ENCODE measurements around the gene C1orf159. TPM values are rescaled to one million over a fixed set of nuclear protein-coding genes. Genes with fewer than 3 reads are reported as not detected.

C1orf159 gene
- total and polyA plus RNA-seq, 2 experiments from 2014 or later = 11.4 to 13.1 TPM

DNA sequence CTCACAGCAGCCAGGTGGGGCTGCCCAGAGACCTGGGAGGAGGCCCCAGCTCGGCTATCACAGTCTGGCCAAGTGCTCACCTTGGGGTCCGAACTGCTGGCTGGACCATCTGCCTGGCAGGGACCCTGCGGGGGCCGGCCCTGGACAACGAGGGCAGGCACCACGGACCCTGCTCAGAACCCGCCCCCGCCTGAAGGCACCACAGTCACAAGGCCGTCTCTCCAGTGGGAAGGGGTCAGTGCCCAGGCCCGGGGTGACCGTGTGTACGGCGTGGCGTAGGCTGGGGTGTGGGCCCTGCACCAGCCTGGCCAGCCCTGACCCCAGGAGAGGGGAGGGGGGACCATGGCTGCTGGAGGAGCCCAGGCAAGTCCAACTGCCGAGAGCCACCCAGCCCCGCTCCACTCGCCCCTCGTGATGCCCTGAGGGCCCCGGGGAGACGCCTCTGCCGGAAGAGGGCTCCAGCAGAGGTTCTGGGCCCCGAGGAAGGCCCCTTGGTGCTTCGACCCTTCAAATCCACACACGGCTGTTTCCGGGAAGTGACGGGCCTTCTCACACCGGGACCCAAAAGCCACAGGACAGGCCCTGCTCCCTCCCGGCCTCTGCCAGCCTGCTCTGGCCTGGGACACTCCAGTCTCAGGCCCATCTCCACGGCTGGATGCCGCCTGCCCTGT, 30.6 kb downstream of the C1orf159 start:
- no peaks in the 10 kb centered on the region for H3K27me3 ChIP-seq (replicated peaks; ENCODE audit: insufficient read depth)
- DNase-seq = no peak
- H3K4me3 ChIP-seq = no peak overlapping the region
- H3K79me2 ChIP-seq (ENCODE audit: insufficient read depth) = no peaks in the 10 kb centered on the region
- H3K36me3 ChIP-seq (ENCODE audit: low read depth) = no peaks in the 10 kb centered on the region
- WGBS, 2 experiments (ENCODE audit: low coverage in 1 of 2, low lambda C conversion rate in 2 of 2, missing lambda C conversion rate in 2 of 2) = 91 to 92% methylated on average over 23 to 29 of the region's 30 CpGs
- no peak overlapping the region for H3K27ac ChIP-seq
- in situ Hi-C loops (cut with MboI) = no loop called here
- H3K4me2 ChIP-seq (ENCODE audit: unreplicated experiment) = no peak overlapping the region
- H3K9ac ChIP-seq = no peak overlapping the region
- no peak for TF ChIP-seq EZH2phosphoT487 (IDR thresholded peaks at IDR 0.05; ENCODE audit: insufficient read depth, low read depth)
- no peak for TF ChIP-seq EZH2 (IDR thresholded peaks at IDR 0.05; ENCODE audit: insufficient read depth, poor library complexity, severe bottlenecking)
- H4K20me1 ChIP-seq (ENCODE audit: insufficient read depth) = no peaks in the 10 kb centered on the region
- no peaks in the 10 kb centered on the region for H3K4me1 ChIP-seq (ENCODE audit: insufficient read depth)
- no peaks in the 10 kb centered on the region for H3F3A ChIP-seq (ENCODE audit: insufficient read depth)
- no peaks in the 10 kb centered on the region for H3K9me2 ChIP-seq (ENCODE audit: insufficient read depth)
- H3K9me3 ChIP-seq (ENCODE audit: low read depth) = no peaks in the 10 kb centered on the region
- no peak overlapping the region for H2AFZ ChIP-seq

DNA sequence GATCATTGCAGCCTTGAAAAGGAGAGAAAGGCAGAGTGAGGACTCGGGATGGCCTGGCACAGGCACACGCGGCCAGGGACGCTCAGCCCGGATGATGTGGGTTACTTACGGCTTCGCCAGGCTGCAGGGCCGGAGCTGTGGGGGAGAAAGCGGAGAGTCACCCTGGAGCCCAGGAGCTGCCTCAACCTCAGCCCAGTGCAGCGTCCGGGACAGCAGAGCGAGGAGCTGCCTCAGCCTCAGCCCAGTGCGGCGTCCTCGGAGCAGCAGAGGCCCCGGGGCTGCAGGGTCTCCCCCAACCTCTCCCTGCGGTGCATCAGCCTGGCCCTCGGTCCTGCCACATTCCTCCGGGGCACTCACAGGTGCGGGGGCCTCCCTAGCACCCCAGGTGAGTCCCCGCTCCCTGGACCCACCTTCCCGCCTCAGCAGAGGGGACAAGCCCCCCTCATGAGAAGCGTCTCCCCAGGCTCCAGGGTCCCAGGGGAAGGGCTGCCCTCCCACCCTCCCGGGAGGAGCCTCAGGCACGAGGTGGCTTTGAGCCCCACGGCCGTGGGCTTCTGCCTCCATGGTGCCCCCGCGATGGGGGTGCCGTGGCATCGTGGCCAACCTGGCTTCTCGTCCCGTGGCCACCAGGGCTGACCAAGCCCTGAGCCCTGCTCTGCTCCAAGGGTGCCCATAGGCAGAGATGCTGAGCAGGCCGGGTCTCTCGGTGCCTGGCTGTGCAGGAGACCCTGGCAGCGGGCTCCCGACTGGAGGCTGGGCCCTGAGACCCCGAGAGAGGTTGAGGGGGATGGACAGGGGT, 31.3 kb downstream of the C1orf159 start:
- Histone ChIP-seq H3K36me3 (ENCODE audit: low read depth) (no peaks in the 10 kb centered on the region), H3K79me2 (ENCODE audit: insufficient read depth) (no peaks in the 10 kb centered on the region), H3K9me2 (ENCODE audit: insufficient read depth) (no peaks in the 10 kb centered on the region), H3K4me3 (no peak overlapping the region), H3F3A (ENCODE audit: insufficient read depth) (no peaks in the 10 kb centered on the region), H3K27ac (no peak overlapping the region), H3K27me3 (replicated peaks; ENCODE audit: insufficient read depth) (no peaks in the 10 kb centered on the region), H3K9ac (no peak overlapping the region), H4K20me1 (ENCODE audit: insufficient read depth) (no peaks in the 10 kb centered on the region), H3K4me1 (ENCODE audit: insufficient read depth) (no peaks in the 10 kb centered on the region), H3K4me2 (ENCODE audit: unreplicated experiment) (no peak overlapping the region), H3K9me3 (ENCODE audit: low read depth) (no peaks in the 10 kb centered on the region), H2AFZ (no peak overlapping the region)
- in situ Hi-C loops (cut with MboI) = no loop called here
- 90 to 92% methylated on average over 28 to 38 of the region's 38 CpGs for WGBS, 2 experiments (ENCODE audit: low coverage in 1 of 2, low lambda C conversion rate in 2 of 2, missing lambda C conversion rate in 2 of 2)
- DNase-seq = no peak
- no peak for TF ChIP-seq EZH2phosphoT487 (IDR thresholded peaks at IDR 0.05; ENCODE audit: insufficient read depth, low read depth)
- no peak for TF ChIP-seq EZH2 (IDR thresholded peaks at IDR 0.05; ENCODE audit: insufficient read depth, poor library complexity, severe bottlenecking)

DNA sequence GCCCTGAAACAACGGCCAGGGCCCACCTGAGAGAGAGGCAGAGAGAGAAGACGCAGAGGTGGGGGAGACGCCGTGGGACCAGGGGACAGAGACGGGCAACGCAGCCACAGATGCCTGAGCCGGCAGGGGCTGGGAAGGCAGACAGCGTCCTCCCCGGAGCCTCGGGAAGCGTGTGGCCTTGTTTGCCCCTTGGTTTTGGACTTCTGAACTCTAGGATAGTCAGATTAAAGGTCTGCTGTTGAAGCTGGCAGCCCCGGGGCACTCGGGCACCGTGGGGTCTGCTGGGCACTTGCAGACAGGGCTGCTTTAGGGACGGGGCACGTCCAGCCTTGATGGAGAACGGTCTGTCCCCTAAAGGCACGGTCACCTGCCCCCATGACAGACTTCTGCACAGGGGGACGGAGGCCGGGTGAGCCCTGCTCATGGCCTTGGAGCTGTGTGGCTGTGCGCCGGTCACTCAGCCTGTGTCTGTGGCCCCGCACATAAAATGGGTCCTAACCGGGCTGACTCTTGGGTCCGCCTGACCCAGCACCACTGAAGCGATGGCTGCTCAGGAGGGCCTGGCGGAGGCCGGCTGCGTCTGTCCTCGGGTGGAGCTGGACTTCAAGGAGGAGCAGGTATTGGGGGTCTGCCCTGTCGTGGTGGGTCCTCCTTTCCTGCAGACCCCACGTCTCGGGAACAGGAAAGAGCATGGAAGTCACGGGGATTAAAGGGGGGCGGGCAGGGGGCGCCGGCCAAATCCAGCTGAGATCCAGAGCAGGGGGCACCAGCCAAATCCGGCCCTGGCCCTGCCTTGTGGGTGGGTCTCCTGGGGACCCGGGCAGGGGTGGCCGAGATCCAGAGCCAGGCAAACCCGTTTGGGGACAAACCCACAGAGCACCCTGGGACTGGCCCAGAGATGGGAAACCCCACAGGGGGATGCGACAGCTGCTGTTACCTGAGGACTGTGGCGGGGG, 32.2 kb downstream of the C1orf159 start:
- DNase-seq = no peak
- no peaks in the 10 kb centered on the region for H3K4me1 ChIP-seq (ENCODE audit: insufficient read depth)
- H3K4me3 ChIP-seq = no peak overlapping the region
- WGBS, 2 experiments (ENCODE audit: low coverage in 1 of 2, low lambda C conversion rate in 2 of 2, missing lambda C conversion rate in 2 of 2) = 89 to 91% methylated on average over 36 to 43 of the region's 43 CpGs
- no peak for TF ChIP-seq EZH2 (IDR thresholded peaks at IDR 0.05; ENCODE audit: insufficient read depth, poor library complexity, severe bottlenecking)
- TF ChIP-seq EZH2phosphoT487 (IDR thresholded peaks at IDR 0.05; ENCODE audit: insufficient read depth, low read depth) = no peak
- H3F3A ChIP-seq (ENCODE audit: insufficient read depth) = no peaks in the 10 kb centered on the region
- no peaks in the 10 kb centered on the region for H3K9me3 ChIP-seq (ENCODE audit: low read depth)
- H3K4me2 ChIP-seq (ENCODE audit: unreplicated experiment) = no peak overlapping the region
- no peaks in the 10 kb centered on the region for H3K79me2 ChIP-seq (ENCODE audit: insufficient read depth)
- in situ Hi-C loops (cut with MboI) = no loop called here
- H4K20me1 ChIP-seq (ENCODE audit: insufficient read depth) = no peaks in the 10 kb centered on the region
- H3K9ac ChIP-seq = no peak overlapping the region
- H2AFZ ChIP-seq = no peak overlapping the region
- H3K27ac ChIP-seq = no peak overlapping the region
- no peaks in the 10 kb centered on the region for H3K36me3 ChIP-seq (ENCODE audit: low read depth)
- no peaks in the 10 kb centered on the region for H3K9me2 ChIP-seq (ENCODE audit: insufficient read depth)
- H3K27me3 ChIP-seq (replicated peaks; ENCODE audit: insufficient read depth) = no peaks in the 10 kb centered on the region

DNA sequence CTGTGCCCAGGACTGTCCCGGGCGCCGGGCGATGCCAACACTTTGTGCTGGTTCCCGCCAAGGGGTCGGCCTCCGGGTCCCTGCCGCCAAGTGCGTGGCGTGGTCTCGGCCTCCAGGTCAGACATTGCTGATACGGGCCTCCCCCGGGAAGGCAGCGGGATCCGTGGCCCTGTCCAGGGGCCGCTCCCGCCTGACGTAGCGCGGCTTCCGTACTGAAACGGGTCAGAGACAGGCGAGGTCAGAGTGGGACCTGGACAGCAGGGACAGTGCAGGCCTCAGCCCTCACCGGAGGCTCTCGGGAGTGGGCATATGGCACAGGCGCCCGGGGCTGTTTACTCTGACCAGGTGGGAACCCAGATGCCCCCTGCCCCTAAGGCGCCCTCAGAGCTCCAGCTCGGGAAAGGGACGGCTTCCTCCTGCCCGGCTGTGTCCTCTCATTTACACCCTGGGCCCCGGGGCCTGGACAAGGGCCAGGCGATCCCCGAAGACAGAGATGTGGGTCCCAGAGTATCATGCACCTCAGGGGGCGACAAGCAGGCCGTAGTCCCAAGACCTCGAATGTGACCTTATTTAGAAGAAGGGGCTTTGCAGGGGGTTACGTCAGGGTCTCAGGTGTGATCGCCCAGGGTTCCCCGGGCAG, 33.0 kb downstream of the C1orf159 start:
- WGBS, 2 experiments (ENCODE audit: low coverage in 1 of 2, low lambda C conversion rate in 2 of 2, missing lambda C conversion rate in 2 of 2) = 93 to 96% methylated on average over 36 to 37 of the region's 40 CpGs
- Histone ChIP-seq H3K9me2 (ENCODE audit: insufficient read depth) (no peaks in the 10 kb centered on the region), H4K20me1 (ENCODE audit: insufficient read depth) (no peaks in the 10 kb centered on the region), H3F3A (ENCODE audit: insufficient read depth) (no peaks in the 10 kb centered on the region), H2AFZ (no peak overlapping the region), H3K27ac (no peak overlapping the region), H3K36me3 (ENCODE audit: low read depth) (no peaks in the 10 kb centered on the region), H3K4me3 (no peak overlapping the region), H3K4me1 (ENCODE audit: insufficient read depth) (no peaks in the 10 kb centered on the region), H3K27me3 (replicated peaks; ENCODE audit: insufficient read depth) (no peaks in the 10 kb centered on the region), H3K4me2 (ENCODE audit: unreplicated experiment) (no peak overlapping the region), H3K9me3 (ENCODE audit: low read depth) (no peaks in the 10 kb centered on the region), H3K79me2 (ENCODE audit: insufficient read depth) (no peaks in the 10 kb centered on the region), H3K9ac (no peak overlapping the region)
- in situ Hi-C loops (cut with MboI) = no loop called here
- TF ChIP-seq EZH2phosphoT487 (IDR thresholded peaks at IDR 0.05; ENCODE audit: insufficient read depth, low read depth) (no peak), EZH2 (IDR thresholded peaks at IDR 0.05; ENCODE audit: insufficient read depth, poor library complexity, severe bottlenecking) (no peak)
- no peak for DNase-seq
